Measurements from ENCODE around the gene FAM81B. TPM values are rescaled to one million over a fixed set of nuclear protein-coding genes. Genes with fewer than 3 reads are reported as not detected.

The FAM81B gene
- total RNA-seq, 1 experiment from 2014 or later = not detected

GRCh38 chr5:95424526-95424925, 33.4 kb downstream of the FAM81B start:
- ATAC-seq (no peak), DNase-seq (ENCODE audit: low spot score) (no peak)
- Mint-ChIP-seq H3K4me1 (peaks cover 3% of the 10 kb centered on the region; the same call in 1 of the 2 replicates), H3K4me3 (no peak overlapping the region), H3K27ac (no peak overlapping the region), H3K9me3 (no peaks in the 10 kb centered on the region), H3K27me3 (ENCODE audit: low read depth) (no peaks in the 10 kb centered on the region), H3K36me3 (no peaks in the 10 kb centered on the region)
- CTCF ChIA-PET = no interaction called here
- TF ChIP-seq TEAD4 (CRISPR knock-in tag; IDR thresholded peaks at IDR 0.05) (no peak), MLX (CRISPR knock-in tag; IDR thresholded peaks at IDR 0.05) (no peak), E2F1 (CRISPR knock-in tag; IDR thresholded peaks at IDR 0.05) (no peak), CREM (CRISPR knock-in tag; IDR thresholded peaks at IDR 0.05) (no peak), PREB (CRISPR knock-in tag; IDR thresholded peaks at IDR 0.05; ENCODE audit: borderline replicate concordance) (no peak)
- POLR2A ChIA-PET = no interaction called here

GRCh38 chr5:95426227-95426626, 35.1 kb downstream of the FAM81B start:
- no peak for TF ChIP-seq ZBTB21 (CRISPR knock-in tag; IDR thresholded peaks at IDR 0.05; ENCODE audit: borderline replicate concordance)
- TF ChIP-seq JUN (CRISPR knock-in tag; IDR thresholded peaks at IDR 0.05) = no peak
- no peak for TF ChIP-seq IRF2 (CRISPR knock-in tag; IDR thresholded peaks at IDR 0.05; ENCODE audit: borderline replicate concordance, low read depth)
- TF ChIP-seq EMX1 (CRISPR knock-in tag; IDR thresholded peaks at IDR 0.05) = no peak
- no peak for TF ChIP-seq GABPB1 (CRISPR knock-in tag; IDR thresholded peaks at IDR 0.05)
- TF ChIP-seq, protein P1, sequence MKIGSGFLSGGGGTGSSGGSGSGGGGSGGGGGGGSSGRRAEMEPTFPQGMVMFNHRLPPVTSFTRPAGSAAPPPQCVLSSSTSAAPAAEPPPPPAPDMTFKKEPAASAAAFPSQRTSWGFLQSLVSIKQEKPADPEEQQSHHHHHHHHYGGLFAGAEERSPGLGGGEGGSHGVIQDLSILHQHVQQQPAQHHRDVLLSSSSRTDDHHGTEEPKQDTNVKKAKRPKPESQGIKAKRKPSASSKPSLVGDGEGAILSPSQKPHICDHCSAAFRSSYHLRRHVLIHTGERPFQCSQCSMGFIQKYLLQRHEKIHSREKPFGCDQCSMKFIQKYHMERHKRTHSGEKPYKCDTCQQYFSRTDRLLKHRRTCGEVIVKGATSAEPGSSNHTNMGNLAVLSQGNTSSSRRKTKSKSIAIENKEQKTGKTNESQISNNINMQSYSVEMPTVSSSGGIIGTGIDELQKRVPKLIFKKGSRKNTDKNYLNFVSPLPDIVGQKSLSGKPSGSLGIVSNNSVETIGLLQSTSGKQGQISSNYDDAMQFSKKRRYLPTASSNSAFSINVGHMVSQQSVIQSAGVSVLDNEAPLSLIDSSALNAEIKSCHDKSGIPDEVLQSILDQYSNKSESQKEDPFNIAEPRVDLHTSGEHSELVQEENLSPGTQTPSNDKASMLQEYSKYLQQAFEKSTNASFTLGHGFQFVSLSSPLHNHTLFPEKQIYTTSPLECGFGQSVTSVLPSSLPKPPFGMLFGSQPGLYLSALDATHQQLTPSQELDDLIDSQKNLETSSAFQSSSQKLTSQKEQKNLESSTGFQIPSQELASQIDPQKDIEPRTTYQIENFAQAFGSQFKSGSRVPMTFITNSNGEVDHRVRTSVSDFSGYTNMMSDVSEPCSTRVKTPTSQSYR (CRISPR knock-in tag; IDR thresholded peaks at IDR 0.05) = no peak
- TF ChIP-seq MYBL2 (CRISPR knock-in tag; IDR thresholded peaks at IDR 0.05) = no peak
- TF ChIP-seq ZNF317 (CRISPR knock-in tag; IDR thresholded peaks at IDR 0.05; ENCODE audit: borderline replicate concordance, low read depth) = no peak
- ATAC-seq = no peak
- no peak overlapping the region for H3K27ac Mint-ChIP-seq
- no peak overlapping the region for H3K4me3 Mint-ChIP-seq
- no peaks in the 10 kb centered on the region for H3K36me3 Mint-ChIP-seq
- H3K27me3 Mint-ChIP-seq (ENCODE audit: low read depth) = no peaks in the 10 kb centered on the region
- ChIA-PET CTCF (no interaction called here), POLR2A (no interaction called here)
- H3K4me1 Mint-ChIP-seq = peaks cover 3% of the 10 kb centered on the region; the same call in 1 of the 2 replicates
- no peak for DNase-seq (ENCODE audit: low spot score)
- no peaks in the 10 kb centered on the region for H3K9me3 Mint-ChIP-seq

DNA sequence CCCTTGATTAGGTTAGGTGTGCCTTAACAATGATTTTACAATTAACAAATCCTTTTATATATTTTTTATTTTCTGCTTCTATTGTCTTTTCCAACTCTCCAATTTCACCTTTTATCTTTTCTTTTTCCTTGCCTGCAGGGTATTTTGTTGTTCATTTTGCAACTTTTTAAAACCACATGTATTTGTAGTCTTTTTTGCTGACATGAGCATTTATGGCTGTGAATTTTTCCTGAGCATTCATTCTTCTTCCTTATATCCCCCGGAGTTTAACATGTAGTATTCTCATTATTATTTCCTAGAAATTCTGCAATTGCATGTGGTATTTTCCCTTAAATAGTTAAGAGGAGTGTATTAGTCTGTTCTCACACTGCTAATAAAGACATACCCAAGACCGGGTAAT, 41.6 kb downstream of the FAM81B start:
- Mint-ChIP-seq H3K36me3 (peaks cover 8% of the 10 kb centered on the region), H3K4me3 (no peak overlapping the region), H3K9me3 (peaks cover 10% of the 10 kb centered on the region), H3K27me3 (ENCODE audit: low read depth) (peaks cover 4% of the 10 kb centered on the region; the same call in 1 of the 2 replicates), H3K4me1 (peaks cover 23% of the 10 kb centered on the region), H3K27ac (no peak overlapping the region)
- no peak for DNase-seq (ENCODE audit: low spot score)
- ChIA-PET POLR2A (no interaction called here), CTCF (no interaction called here)
- ATAC-seq = no peak
- TF ChIP-seq OVOL2 (CRISPR knock-in tag; IDR thresholded peaks at IDR 0.05; ENCODE audit: borderline replicate concordance) = no peak
- TF ChIP-seq, protein P2, sequence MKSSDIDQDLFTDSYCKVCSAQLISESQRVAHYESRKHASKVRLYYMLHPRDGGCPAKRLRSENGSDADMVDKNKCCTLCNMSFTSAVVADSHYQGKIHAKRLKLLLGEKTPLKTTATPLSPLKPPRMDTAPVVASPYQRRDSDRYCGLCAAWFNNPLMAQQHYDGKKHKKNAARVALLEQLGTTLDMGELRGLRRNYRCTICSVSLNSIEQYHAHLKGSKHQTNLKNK (CRISPR knock-in tag; IDR thresholded peaks at IDR 0.05) = no peak
- TF ChIP-seq ZBTB21 (CRISPR knock-in tag; IDR thresholded peaks at IDR 0.05; ENCODE audit: borderline replicate concordance) = no peak
- TF ChIP-seq ESRRA (CRISPR knock-in tag; IDR thresholded peaks at IDR 0.05; ENCODE audit: borderline replicate concordance) = no peak
- no peak for TF ChIP-seq SOX15 (CRISPR knock-in tag; IDR thresholded peaks at IDR 0.05)
- no peak for TF ChIP-seq TEAD1 (CRISPR knock-in tag; IDR thresholded peaks at IDR 0.05)
- TF ChIP-seq ATF2 (CRISPR knock-in tag; IDR thresholded peaks at IDR 0.05; ENCODE audit: borderline replicate concordance, low read depth) = no peak
- TF ChIP-seq KAT7 (CRISPR knock-in tag; IDR thresholded peaks at IDR 0.05; ENCODE audit: borderline replicate concordance) = no peak
- no peak for TF ChIP-seq JUN (CRISPR knock-in tag; IDR thresholded peaks at IDR 0.05)
- no peak for TF ChIP-seq RELA (CRISPR knock-in tag; IDR thresholded peaks at IDR 0.05; ENCODE audit: borderline replicate concordance)
- TF ChIP-seq AFF4 (CRISPR knock-in tag; IDR thresholded peaks at IDR 0.05; ENCODE audit: borderline replicate concordance) = no peak
